Stimulated activated CD4-positive, alpha-beta T cell treated with anti-CD3 and anti-CD28 coated beads, Interleukin-4, amount 100 ng/mL, for 4 hours (primary cell): ENCODE data around the gene PPP2R3B.
"Not testable (repeated sequence)": the region's sequence is repeated elsewhere in the genome, so short reads cannot be mapped to it uniquely, and the experiment has no call there.

Source experiments
- DNase-seq, 2 experiments: peaks; one replicate each; pipeline ENCODE4 v3.0.0-alpha.2; 2020

The PPP2R3B gene

GRCh38 chrX:351736-352135, 35.0 kb downstream of the PPP2R3B start:
- no peak for DNase-seq

DNA sequence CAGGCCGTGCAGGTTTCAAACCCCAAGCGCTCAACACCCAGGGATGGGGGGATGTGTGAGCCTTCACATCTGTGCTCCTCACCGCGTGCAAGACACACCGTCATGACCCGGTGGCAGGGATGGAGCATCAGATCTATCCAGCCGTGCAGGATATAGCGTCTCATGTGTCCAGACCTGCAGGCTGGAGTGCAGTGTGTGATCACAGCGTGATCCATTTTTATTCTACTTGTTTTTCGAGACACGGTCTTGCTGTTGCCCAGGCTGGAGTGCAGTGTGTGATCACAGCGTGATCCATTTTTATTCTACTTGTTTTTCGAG, 35.4 kb downstream of the PPP2R3B start:
- not testable (repeated sequence) for DNase-seq

DNA sequence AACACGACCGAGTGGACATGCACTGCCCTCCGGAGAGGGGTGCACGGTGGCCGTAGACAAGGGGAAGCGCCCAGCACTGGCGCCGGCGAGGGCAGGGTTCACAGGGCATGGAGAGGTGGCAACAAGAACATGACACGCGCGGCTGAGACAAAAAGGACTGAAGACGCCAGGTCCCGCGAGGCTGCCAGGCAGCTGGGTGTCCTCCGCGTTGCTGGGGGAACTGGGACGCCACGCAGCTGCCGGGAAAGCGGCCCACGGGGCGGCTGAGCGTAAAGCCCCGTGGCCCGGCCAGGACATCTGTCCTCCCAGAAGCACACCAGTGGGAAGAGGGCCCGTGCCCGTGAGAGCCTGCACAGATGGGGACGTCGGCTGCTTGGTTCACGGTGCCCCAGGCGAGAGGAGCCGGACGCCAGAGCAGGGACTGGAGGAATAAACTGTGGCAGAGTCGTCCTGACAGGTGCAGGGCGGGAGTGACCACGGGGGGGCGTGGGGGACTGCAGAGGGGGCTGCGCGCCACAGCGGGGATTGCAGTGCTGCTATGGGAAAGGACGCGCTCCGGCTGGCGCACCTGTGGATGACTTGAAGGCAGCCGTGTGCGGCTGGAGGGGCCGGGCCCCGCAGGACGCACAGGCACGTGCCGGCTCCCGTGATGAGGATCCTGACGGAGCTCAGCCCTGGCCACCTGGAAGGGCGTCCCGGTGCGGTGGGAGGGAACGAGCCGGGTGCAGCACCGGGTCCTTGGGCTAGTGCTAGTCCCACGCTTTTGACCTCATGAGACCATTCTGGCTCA, 36.0 kb downstream of the PPP2R3B start:
- DNase-seq, result no peak

DNA sequence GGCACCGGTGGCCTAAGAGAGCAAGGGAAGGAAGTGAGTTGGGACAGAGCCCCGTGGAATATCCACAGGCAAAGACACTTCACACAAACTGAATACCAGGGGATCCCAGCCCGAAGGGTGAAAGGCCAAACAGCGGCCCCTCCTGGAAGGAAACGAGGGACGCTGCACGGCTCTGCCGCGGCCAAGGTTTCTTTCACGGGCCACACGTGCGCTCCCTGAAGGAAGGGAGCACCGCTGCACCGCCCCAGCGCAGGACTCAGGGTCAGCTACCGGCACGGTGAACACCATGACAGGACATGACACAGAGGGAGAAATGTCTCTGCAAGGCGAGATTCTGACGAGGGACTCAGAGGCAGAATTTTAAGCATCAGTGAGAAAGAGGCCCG, 36.6 kb downstream of the PPP2R3B start:
- no peak for DNase-seq

GRCh38 chrX:349702-350101, 37.0 kb downstream of the PPP2R3B start:
- no peak for DNase-seq

DNA sequence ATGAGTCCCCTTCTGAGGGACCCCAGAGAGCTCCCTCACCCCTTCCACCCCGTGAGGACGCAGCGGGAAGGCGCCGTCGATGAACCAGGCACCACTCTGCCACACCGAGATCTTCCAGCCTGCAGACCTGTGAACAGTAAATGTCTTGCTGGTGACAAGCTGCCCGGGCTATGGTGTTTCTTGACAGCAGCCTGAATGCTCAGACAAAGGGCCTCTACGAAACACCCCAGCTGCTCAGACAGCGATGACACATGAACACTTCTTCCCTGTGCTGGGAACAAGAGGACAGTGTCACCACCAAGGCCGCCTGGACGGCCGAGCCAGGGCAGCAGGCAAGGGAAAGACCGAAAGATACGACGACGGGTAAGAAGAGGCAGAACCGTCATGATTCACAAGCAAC, 37.5 kb downstream of the PPP2R3B start:
- no peak for DNase-seq

GRCh38 chrX:348461-349117, 38.1 kb downstream of the PPP2R3B start:
- DNase-seq, result no peak

GRCh38 chrX:347351-348117, 39.2 kb downstream of the PPP2R3B start:
- no peak for DNase-seq

DNA sequence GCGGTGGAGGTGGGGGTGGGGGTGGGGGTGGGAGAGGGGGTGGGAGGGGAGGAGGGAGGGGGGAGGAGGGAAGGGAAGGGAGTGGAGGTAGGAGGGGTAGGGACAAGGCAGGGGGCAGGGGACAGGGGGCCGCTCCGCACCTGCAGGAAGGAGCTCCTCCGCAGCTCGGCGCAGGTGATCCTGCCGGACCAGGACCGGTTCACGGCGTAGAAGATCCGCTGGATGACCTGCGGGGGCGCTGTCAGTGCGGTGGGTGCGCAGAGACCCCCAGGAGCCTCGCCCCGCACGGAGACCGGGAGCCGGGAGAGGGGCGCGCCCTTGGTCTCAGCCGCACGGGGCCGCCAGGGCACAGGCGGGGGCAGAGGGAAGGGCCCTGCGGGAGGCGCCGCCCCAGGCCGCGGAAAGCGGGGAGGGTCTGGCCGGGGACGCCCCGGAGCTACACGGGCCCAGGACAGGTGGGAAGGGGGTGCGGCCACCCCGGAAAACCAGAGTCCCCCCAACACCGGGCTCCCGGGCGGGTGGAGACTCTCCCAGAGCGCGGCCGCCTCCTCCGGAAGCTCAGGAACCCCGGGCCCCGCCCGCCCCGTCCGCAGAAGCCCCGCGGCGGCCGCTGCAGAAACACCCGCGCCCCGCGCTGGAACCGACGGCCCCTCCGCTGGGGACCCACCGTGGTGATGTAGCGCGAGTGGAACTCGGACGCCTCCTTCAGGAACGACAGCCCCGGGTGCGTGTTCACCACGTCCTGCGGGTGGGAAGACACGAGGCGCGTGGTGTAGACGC, 40.5 kb downstream of the PPP2R3B start:
- DNase-seq, result no peak

- no peak for DNase-seq
These were observed 41.4 kb downstream of the PPP2R3B start for GRCh38 chrX:345020-345925.

- no peak for DNase-seq
These were observed 42.3 kb downstream of the PPP2R3B start for GRCh38 chrX:344371-344901.

- DNase-seq, result no peak
These were observed 45.1 kb downstream of the PPP2R3B start for GRCh38 chrX:341541-342101.

- no peak for DNase-seq
These were observed 45.9 kb downstream of the PPP2R3B start for GRCh38 chrX:340641-341423.

GRCh38 chrX:340121-340520, 46.6 kb downstream of the PPP2R3B start:
- no peak for DNase-seq

- DNase-seq, result no peak
These were observed 47.8 kb downstream of the PPP2R3B start for GRCh38 chrX:338836-339400.

DNA sequence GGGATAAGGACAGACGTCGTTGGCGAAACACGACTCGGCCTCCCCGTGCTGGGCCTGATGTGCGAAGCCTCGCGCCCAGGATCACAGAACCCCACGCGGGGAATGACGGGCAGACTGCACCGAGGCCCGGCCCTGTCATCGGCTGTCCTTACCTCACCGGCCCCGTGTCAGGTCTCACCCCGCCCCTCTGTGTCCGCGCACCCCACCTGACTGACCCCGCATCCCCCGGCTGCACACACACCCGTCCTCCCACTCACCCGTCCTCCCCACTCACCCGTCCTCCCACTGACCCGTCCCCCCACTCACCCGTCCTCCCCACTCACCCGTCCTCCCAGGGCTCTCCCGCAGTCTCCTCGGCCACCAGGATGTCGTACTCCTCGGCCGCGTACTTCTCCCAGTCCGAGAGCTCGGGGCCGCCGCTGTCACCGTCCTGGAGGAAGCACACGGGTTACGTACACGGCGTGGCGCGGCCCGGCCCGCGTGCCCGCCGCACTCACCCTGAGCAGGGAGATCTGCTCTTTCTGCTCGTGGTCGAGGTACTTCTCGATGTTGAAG, 48.3 kb downstream of the PPP2R3B start:
- DNase-seq, result no peak

DNA sequence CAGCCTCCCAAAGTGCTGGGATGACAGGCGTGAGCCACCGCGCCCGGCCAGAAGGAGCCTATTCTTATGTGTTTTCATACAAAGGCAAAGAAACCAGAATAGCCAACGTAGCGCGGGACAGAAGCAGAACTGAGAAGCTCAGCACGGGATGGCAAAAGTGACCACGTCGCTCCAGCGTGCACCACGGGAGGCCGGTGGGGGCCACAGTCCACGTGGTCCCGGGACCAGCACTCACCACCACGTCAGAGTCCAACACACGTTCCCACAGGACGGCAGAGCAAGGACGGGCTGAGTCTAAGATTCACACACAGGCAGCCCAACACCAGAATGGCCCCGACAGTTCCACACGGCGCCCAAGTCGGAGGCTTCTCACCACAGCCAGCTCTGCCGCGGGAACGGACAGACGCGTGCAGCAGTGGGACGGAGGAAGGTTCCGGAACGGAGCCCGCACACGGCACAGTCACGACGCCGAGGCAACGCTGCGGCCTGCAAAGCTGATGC, 49.3 kb downstream of the PPP2R3B start:
- no peak for DNase-seq

GRCh38 chrX:336227-336626, 50.5 kb downstream of the PPP2R3B start:
- no peak for DNase-seq

- DNase-seq, result no peak
These were observed 51.0 kb downstream of the PPP2R3B start for GRCh38 chrX:335758-336155.
